ENCODE data around the gene MED29.

The MED29 gene

DNA sequence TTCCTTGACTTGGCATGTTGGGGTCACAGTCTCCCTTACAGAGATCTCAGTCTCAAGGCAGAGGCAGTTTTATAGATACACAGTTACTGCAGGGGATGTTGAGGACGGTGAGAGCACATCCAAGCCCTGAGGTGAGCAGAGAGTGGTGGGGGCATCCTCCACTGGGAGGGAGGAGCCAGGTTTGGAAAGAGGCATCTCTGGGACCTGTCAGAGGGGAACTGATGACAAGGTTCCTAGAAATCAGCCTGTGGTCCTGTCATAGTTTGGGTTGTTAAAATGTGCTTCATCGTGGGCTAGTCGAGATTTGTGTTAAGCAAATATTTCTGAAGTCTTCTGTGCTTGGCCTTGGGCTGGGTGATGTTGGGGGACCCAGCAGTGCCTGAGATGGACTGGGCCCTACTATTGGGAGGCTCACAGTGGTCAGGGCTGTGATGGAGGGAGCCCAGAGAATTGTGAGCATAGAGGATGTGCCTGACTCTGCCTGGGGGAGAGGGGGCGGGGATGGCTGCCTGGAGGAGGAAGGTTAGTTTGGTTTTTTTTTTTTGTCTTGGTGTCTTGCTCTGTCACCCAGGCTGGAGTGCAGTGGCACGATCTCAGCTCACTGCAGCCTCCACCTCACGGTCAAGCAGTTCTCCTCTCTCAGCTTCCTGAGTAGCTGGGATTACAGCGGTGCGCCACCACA is 58.1 kb downstream of the MED29 start:
- Histone ChIP-seq H3K4me1 (peaks cover 0 to 49% (median 36%) of the 10 kb centered on the region in 4 donors), H3K36me3 (peaks cover 7 to 36% (median 11%) of the 10 kb centered on the region in 3 donors), H3K27ac (no peak overlapping the region), H3K9me3 (no peaks in the 10 kb centered on the region), H3K4me3 (no peak overlapping the region), H3K27me3 (no peaks in the 10 kb centered on the region)
- TF ChIP-seq, protein P1, sequence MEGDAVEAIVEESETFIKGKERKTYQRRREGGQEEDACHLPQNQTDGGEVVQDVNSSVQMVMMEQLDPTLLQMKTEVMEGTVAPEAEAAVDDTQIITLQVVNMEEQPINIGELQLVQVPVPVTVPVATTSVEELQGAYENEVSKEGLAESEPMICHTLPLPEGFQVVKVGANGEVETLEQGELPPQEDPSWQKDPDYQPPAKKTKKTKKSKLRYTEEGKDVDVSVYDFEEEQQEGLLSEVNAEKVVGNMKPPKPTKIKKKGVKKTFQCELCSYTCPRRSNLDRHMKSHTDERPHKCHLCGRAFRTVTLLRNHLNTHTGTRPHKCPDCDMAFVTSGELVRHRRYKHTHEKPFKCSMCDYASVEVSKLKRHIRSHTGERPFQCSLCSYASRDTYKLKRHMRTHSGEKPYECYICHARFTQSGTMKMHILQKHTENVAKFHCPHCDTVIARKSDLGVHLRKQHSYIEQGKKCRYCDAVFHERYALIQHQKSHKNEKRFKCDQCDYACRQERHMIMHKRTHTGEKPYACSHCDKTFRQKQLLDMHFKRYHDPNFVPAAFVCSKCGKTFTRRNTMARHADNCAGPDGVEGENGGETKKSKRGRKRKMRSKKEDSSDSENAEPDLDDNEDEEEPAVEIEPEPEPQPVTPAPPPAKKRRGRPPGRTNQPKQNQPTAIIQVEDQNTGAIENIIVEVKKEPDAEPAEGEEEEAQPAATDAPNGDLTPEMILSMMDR (IDR thresholded peaks at IDR 0.05): no peak
- intact Hi-C loops (cut with DNase I; ENCODE audit: low total_unique reads): no loop called here
- no peak for DNase-seq
